Right lobe of liver (tissue), 4 donors: ENCODE results near the gene ZBTB21.

Experiments
- POLR2A ChIP-seq: fragments of 450-650 bp; IDR thresholded peaks from one replicate; pipeline ENCODE4 v1.6.1; 2017; ENCODE audit warnings: antibody characterized with exemption, mild to moderate bottlenecking
- TF ChIP-seq, protein P1 (sequence below), 4 donors: fragments of 200-600 bp in 3 of 4; fragments of 450-650 bp in 1 of 4; IDR thresholded peaks; one replicate each; pipeline versions ENCODE4 v1.5.1 to v1.8.0; 2016 to 2022; ENCODE audit warnings: antibody characterized with exemption in 4 of 4, mild to moderate bottlenecking in 2 of 4
- donor health status: DM: no; HTN: no; CAD: no.
- donor health status: DM: no; HTN: no; CAD: no.
- donor health status: DM: no; HTN: yes; CAD: no.

DNA sequence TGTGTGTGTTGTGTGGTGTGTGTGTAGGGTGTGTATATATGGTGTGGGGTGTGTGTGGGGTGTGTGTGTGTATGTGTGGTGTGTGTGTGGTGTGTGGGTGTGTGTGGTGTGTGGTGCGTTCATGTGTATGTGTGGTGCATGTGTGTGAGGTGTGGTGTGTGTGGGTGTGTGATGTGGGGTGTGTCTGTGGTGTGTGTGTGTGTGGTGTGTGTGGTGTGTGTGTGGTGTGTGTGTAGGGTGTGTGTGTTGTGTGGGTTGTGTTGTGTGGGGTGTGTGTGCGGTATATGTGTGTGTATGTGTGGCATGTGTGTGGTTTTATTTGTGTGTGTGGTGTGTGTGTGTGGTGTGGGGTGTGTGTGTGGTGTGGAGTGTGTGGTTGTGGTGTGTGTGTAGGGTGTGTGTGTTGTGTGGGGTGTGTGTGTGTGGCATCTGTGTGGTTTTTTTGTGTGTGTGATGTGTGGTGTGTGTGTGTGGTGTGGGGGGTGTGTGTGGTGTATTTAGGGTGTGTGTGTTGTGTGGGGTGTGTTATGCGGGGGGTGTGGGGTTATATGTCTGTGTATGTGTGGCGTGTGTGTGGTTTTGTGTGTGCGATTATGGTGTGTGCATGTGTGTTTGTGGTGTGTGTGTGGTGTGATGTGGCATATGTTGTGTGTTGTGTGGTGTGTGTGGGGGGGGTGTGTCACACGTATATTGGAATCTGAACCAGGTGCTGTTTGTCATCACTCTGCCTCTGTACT, 17.1 kb upstream of the ZBTB21 start:
- TF ChIP-seq POLR2A = no peak
- TF ChIP-seq, protein P1, sequence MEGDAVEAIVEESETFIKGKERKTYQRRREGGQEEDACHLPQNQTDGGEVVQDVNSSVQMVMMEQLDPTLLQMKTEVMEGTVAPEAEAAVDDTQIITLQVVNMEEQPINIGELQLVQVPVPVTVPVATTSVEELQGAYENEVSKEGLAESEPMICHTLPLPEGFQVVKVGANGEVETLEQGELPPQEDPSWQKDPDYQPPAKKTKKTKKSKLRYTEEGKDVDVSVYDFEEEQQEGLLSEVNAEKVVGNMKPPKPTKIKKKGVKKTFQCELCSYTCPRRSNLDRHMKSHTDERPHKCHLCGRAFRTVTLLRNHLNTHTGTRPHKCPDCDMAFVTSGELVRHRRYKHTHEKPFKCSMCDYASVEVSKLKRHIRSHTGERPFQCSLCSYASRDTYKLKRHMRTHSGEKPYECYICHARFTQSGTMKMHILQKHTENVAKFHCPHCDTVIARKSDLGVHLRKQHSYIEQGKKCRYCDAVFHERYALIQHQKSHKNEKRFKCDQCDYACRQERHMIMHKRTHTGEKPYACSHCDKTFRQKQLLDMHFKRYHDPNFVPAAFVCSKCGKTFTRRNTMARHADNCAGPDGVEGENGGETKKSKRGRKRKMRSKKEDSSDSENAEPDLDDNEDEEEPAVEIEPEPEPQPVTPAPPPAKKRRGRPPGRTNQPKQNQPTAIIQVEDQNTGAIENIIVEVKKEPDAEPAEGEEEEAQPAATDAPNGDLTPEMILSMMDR (IDR thresholded peaks at IDR 0.05) = no peak
